Thyroid gland (tissue), 4 donors: ENCODE results near the gene PLPP3. TPM values are rescaled to one million over a fixed set of nuclear protein-coding genes. Genes with fewer than 3 reads are reported as not detected.

ENCODE experiments used
- DNase-seq, 2 donors: peaks; one replicate each; pipeline ENCODE4 v3.0.0-alpha.2; 2019
- H3K27ac ChIP-seq, 3 donors: fragments of 200-600 bp; sonication (generic); 1 replicate in 2 of 3; 2 replicates in 1 of 3; pipeline ENCODE4 v1.5.1; 2016 to 2019; ENCODE audit warnings: mild to moderate bottlenecking in 1 of 3, moderate library complexity in 1 of 3
- H3K27me3 ChIP-seq: fragments of 200-600 bp; sonication (generic); one replicate; pipeline ENCODE4 v1.5.1; 2019
- H3K36me3 ChIP-seq, 2 donors: fragments of 200-600 bp; sonication (generic); one replicate each; pipeline ENCODE4 v1.5.1; 2016 to 2019
- H3K4me1 ChIP-seq, 2 donors: fragments of 200-600 bp; sonication (generic); one replicate each; pipeline ENCODE4 v1.5.1; 2017 to 2019
- H3K4me3 ChIP-seq, 3 donors: fragments of 200-600 bp; sonication (generic); replicated peaks in 1 of 3; 1 replicate in 2 of 3; 2 replicates in 1 of 3; pipeline ENCODE4 v1.5.1; 2016; ENCODE audit warnings: mild to moderate bottlenecking in 1 of 3
- H3K9me3 ChIP-seq: fragments of 200-600 bp; sonication (generic); one replicate; pipeline ENCODE4 v1.5.1; 2017
- CTCF ChIP-seq, 6 experiments: fragments of 200-600 bp in 3 of 6; fragments of 450-650 bp in 3 of 6; sonication (generic) in 3 of 6; IDR thresholded peaks; one replicate each; pipeline ENCODE4 v1.5.1; 2016 to 2019; ENCODE audit warnings: antibody characterized with exemption in 6 of 6, mild to moderate bottlenecking in 2 of 6, inconsistent platforms in 1 of 6, moderate library complexity in 1 of 6
- POLR2A ChIP-seq, 2 donors: fragments of 450-650 bp; IDR thresholded peaks; one replicate each; pipeline ENCODE4 v1.6.1; 2017; ENCODE audit warnings: antibody characterized with exemption in 2 of 2, mild to moderate bottlenecking in 2 of 2, moderate library complexity in 1 of 2
- WGBS, 2 donors: methylation state at CpG; one replicate each; pipeline ENCODE4 v1.1.5; 2017; 5-methylcytosine and 5-hydroxymethylcytosine counted together
- intact Hi-C: fragments of 100-400 bp; cut with DNase I; formaldehyde crosslinking; loops from one replicate; pipeline ENCODE4 v1.15.1; 2023
- total RNA-seq, 4 donors: library from RNA; depleted of rRNA; stranded (reverse); fragments of >200 nt; gene quantifications; one replicate each; pipeline ENCODE4 v1.2.3, GENCODE V29; 2016

PLPP3 gene
- total RNA-seq, 4 donors from 2014 or later: 257 to 764 (median 675) TPM

DNA sequence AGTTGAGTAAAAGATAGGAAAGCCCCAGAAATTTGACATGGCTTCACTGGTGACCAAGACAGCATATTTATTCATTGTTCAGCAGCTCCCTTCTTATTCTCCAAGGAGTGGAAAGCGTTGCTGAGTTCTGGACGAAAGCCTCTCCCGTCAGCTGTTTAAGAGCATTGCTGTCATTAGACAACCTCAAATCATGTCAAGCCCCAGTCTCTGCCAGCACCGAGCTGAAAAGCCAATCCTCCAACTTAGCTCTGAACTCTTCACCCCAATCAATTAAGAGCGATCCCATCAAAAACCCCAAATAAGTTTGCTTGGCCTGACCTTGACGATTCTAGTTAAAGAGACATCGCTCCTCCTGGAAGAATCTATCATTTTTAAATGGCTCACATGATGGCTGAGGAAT is 110.8 kb downstream of the PLPP3 start:
- Histone ChIP-seq H3K27ac (no peak overlapping the region), H3K4me3 (no peak overlapping the region), H3K27me3 (no peaks in the 10 kb centered on the region), H3K36me3 (no peaks in the 10 kb centered on the region), H3K9me3 (no peaks in the 10 kb centered on the region), H3K4me1 (peaks cover 0 to 22% of the 10 kb centered on the region in 2 donors)
- TF ChIP-seq CTCF (IDR thresholded peaks at IDR 0.05) (no peak), POLR2A (IDR thresholded peaks at IDR 0.05) (no peak)
- no peak for DNase-seq
- intact Hi-C loops: no loop called here
- 64 to 78% methylated on average over 7 of the region's 7 CpGs for WGBS, 2 donors

DNA sequence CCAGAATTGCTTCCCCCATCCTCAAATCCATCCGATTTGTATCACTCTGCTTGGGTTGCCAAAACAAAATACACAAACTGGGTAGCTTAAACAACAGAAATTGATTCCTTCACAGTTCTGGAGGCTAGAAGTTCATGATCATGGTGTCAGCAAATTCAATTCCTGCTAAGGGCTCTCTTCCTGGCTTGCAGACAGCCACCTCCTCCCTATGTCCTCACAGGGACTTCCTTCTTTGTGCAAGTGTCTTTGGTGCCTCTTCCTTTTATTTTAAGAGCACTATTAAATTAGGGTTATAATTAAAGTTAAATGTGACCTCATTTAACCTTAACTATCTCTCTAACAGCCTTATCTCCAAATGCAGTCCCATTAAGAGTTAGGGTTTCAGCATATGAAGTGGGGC is 112.8 kb downstream of the PLPP3 start:
- DNase-seq: no peak
- intact Hi-C loops: no loop called here
- TF ChIP-seq POLR2A (IDR thresholded peaks at IDR 0.05): no peak
- Histone ChIP-seq H3K9me3 (no peaks in the 10 kb centered on the region), H3K4me3 (no peak overlapping the region), H3K36me3 (no peaks in the 10 kb centered on the region), H3K4me1 (peaks cover 0 to 16% of the 10 kb centered on the region in 2 donors), H3K27me3 (no peaks in the 10 kb centered on the region), H3K27ac (no peak overlapping the region)
- WGBS, 2 donors: 88 to 92% methylated on average over 1 of the region's 1 CpG

DNA sequence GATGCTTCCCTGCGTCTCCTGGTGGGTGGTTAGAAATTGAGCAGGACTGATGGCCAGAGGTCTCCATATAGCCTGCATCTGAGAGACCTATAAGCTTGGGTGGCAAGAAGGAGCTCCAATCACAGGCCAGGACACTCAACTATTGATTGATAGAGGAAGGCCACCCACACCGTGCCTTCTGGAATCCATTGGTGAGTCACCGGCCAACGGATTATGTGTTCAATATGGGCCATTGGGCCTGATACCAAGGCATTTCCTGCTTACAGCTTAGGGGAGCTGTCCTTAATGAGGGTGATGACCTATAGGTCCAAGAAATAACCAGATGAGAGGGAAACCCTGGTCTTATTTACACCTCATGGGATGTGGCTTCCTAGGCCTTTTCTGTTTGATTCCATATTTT is 115.1 kb downstream of the PLPP3 start:
- Histone ChIP-seq H3K36me3 (no peaks in the 10 kb centered on the region), H3K27ac (no peak overlapping the region), H3K27me3 (no peaks in the 10 kb centered on the region), H3K9me3 (no peaks in the 10 kb centered on the region), H3K4me3 (no peak overlapping the region), H3K4me1 (peaks cover 0 to 1% of the 10 kb centered on the region in 2 donors)
- intact Hi-C loops: no loop called here
- no peak for TF ChIP-seq CTCF (IDR thresholded peaks at IDR 0.05)
- TF ChIP-seq POLR2A (IDR thresholded peaks at IDR 0.05): no peak
- WGBS, 2 donors: 94 to 95% methylated on average over 4 of the region's 4 CpGs
- DNase-seq: no peak

DNA sequence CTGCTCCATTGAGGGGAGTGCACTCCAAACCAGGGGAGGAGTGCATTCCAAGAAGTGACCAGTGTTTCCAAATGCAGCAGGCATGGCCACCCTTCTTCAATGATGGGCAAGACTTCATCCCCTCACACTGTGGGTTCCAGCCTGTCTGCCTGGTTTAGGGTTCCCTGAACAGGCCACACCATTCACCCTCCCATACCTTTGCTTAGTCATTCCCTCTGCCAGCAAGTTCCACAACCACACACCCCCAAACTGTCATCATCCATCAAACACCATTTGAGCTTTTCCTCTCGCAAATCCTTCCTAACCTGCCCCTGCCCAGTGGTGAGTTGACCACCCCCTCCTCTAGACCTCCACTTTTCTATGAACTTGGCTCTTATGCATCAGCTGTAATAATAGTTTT is 116.0 kb downstream of the PLPP3 start:
- WGBS, 2 donors: 92 to 94% methylated on average over 1 of the region's 1 CpG
- H3K27ac ChIP-seq: no peak overlapping the region
- H3K36me3 ChIP-seq: no peaks in the 10 kb centered on the region
- H3K4me1 ChIP-seq: no peaks in the 10 kb centered on the region
- no peak overlapping the region for H3K4me3 ChIP-seq
- no peak for DNase-seq
- no peak for TF ChIP-seq CTCF (IDR thresholded peaks at IDR 0.05)
- TF ChIP-seq POLR2A (IDR thresholded peaks at IDR 0.05): no peak
- H3K9me3 ChIP-seq: no peaks in the 10 kb centered on the region
- H3K27me3 ChIP-seq: no peaks in the 10 kb centered on the region
- intact Hi-C loops: no loop called here

DNA sequence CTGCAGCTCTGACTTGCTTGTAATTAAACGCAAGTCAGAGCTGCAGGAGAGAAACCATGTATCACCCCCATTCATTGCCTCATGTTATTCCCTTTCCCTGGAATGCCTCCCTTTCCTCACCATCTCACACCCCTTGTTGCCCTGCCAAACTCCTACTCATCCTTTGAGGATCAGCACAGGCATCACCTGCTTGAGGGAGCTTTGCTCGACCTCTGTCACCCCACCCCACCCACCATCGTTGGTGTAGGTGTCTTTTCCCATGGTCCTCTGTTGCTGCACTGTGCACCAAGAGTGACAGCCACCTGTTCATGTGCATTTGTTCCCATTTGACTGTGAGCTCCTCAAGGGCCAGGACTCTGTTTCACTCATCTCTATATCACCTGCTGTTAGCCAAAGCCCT is 117.2 kb downstream of the PLPP3 start:
- Histone ChIP-seq H3K27ac (no peak overlapping the region), H3K4me3 (no peak overlapping the region), H3K9me3 (no peaks in the 10 kb centered on the region), H3K27me3 (no peaks in the 10 kb centered on the region), H3K36me3 (no peaks in the 10 kb centered on the region), H3K4me1 (no peaks in the 10 kb centered on the region)
- TF ChIP-seq CTCF (IDR thresholded peaks at IDR 0.05) (no peak), POLR2A (IDR thresholded peaks at IDR 0.05) (no peak)
- intact Hi-C loops: no loop called here
- WGBS, 2 donors: 79 to 83% methylated on average over 3 of the region's 3 CpGs
- DNase-seq: no peak
